Measurements from ENCODE around the gene RAB5A.
"Not testable (repeated sequence)": the region's sequence is repeated elsewhere in the genome, so short reads cannot be mapped to it uniquely, and the experiment has no call there.

The RAB5A gene

GRCh38 chr3:20031939-20032338, 85.0 kb downstream of the RAB5A start:
- not testable (repeated sequence) for DNase-seq

All from SHP77 (cell line).